A549 treated with AZD9567 at 1 μM for 4 hours (cell line): Measurements from ENCODE around the gene SMKR1. TPM values are rescaled to one million over a fixed set of nuclear protein-coding genes. Genes with fewer than 3 reads are reported as not detected.

ENCODE experiments used
- total RNA-seq: library from RNA; stranded (reverse); fragments of 200-300 nt; extraction: Qiagen RNA extraction; gene quantifications from 5 replicates; pipeline ENCODE4 v1.2.3, GENCODE V29; 2022; ENCODE audit not compliant: insufficient read depth

The SMKR1 gene
- 8.8 to 21.9 TPM (median 9.8 TPM) in 5 replicates for total RNA-seq

GRCh38 chr7:129501760-129502707, at the start of gene SMKR1:
Gene SMKR1 (plus strand): TSS chr7:129502531. CDS start chr7:129502825, 294 bp downstream.

Other genes with a start within 250 kb of the SMKR1 start
- gene STRIP2, start 68.1 kb upstream of the SMKR1 start, total RNA-seq: 5.6 to 8.6 TPM (median 6.4 TPM) in 5 replicates
- 11.3 to 14.2 TPM (median 12.9 TPM) in 5 replicates for gene NRF1, start 109.2 kb downstream of the SMKR1 start, total RNA-seq